ENCODE results near the gene BORCS5. TPM values are rescaled to one million over a fixed set of nuclear protein-coding genes. Genes with fewer than 3 reads are reported as not detected.

BORCS5 gene
- total RNA-seq, 2 donors from 2014 or later, result 15.2 to 26.1 TPM

DNA sequence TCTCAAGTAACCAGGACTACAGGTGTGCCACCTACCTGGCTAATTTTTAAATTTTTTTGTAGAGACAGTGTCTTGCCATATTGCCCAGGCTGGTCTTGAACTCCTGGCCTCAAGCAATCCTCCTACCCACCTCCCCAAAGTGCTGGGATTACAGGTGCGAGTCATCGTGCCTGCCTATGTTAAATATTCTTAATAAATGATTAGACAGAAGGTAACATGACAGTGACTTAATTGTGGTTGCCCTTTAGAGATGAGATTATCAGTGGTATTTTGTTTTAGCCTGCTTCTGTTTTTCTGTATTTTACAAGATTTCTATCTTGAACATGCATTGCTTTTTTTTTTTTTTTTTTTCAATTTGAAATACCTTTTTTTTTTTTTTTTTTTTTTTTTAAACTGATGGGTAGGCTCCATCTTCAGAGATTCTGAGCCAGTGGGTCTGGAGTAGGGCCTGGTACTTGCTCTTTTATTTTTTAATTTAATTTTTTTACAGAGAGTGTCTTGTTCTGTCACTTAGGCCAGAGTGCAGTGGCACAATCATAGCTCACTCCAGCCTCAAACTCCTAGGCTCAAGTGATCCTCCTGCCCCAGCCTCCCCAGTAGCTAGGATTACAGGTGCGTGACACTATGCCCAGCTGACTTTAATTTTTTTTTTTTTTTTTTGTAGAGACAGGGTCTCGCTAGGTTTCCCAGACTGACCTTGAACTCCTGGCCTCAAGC lies 88.4 kb downstream of the BORCS5 start:
- H3K4me1 ChIP-seq (ENCODE audit: control insufficient read depth, insufficient read depth, low read length), result no peaks in the 10 kb centered on the region
- no peaks in the 10 kb centered on the region for H3K9me3 ChIP-seq (ENCODE audit: control insufficient read depth, low read length)
- no peak overlapping the region for H3K4me3 Mint-ChIP-seq
- DNase-seq, result no peak
- no peak overlapping the region for H3K4me3 ChIP-seq (ENCODE audit: low read length)
- H3K9ac ChIP-seq (ENCODE audit: extremely low read depth, low read length, poor library complexity, severe bottlenecking), result no peak overlapping the region
- no peaks in the 10 kb centered on the region for H3K27me3 Mint-ChIP-seq (ENCODE audit: insufficient read depth)
- no peaks in the 10 kb centered on the region for H3K36me3 ChIP-seq (ENCODE audit: control insufficient read depth, insufficient read depth, low read length)
- H3K27ac Mint-ChIP-seq, result no peak overlapping the region
- no peak overlapping the region for H3K27ac ChIP-seq (ENCODE audit: low read depth, low read length)
- TF ChIP-seq, protein P1, sequence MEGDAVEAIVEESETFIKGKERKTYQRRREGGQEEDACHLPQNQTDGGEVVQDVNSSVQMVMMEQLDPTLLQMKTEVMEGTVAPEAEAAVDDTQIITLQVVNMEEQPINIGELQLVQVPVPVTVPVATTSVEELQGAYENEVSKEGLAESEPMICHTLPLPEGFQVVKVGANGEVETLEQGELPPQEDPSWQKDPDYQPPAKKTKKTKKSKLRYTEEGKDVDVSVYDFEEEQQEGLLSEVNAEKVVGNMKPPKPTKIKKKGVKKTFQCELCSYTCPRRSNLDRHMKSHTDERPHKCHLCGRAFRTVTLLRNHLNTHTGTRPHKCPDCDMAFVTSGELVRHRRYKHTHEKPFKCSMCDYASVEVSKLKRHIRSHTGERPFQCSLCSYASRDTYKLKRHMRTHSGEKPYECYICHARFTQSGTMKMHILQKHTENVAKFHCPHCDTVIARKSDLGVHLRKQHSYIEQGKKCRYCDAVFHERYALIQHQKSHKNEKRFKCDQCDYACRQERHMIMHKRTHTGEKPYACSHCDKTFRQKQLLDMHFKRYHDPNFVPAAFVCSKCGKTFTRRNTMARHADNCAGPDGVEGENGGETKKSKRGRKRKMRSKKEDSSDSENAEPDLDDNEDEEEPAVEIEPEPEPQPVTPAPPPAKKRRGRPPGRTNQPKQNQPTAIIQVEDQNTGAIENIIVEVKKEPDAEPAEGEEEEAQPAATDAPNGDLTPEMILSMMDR (conservative IDR thresholded peaks at IDR 0.05), result no peak
- H3K36me3 Mint-ChIP-seq (ENCODE audit: low read depth), result no peaks in the 10 kb centered on the region
- H3K27me3 ChIP-seq (ENCODE audit: control insufficient read depth, insufficient read depth, low read length, poor library complexity, severe bottlenecking), result no peaks in the 10 kb centered on the region
- H3K4me1 Mint-ChIP-seq, result peaks cover 7% of the 10 kb centered on the region
- 95 to 100% methylated on average over 1 to 4 of the region's 4 CpGs for WGBS, 2 experiments (ENCODE audit: insufficient coverage in 1 of 2, insufficient read length in 1 of 2)
- no peaks in the 10 kb centered on the region for H3K9me3 Mint-ChIP-seq

DNA sequence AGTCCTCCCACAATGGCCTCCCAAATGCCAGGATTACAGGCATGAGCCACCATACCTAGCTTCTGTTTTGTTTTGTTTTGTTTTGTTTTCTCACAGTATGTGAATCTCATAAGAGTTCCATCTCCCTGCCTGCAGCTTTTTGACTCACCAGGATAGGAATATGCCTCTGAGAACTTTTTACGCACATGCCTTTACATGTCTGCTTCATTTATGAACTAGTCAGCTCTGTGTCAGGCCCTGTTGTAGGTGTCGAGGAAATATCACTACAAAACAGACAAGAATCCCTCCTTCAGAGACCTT lies 89.0 kb downstream of the BORCS5 start:
- no peak overlapping the region for H3K4me3 ChIP-seq (ENCODE audit: low read length)
- H3K9me3 Mint-ChIP-seq, result no peaks in the 10 kb centered on the region
- no peaks in the 10 kb centered on the region for H3K4me1 ChIP-seq (ENCODE audit: control insufficient read depth, insufficient read depth, low read length)
- no peaks in the 10 kb centered on the region for H3K36me3 Mint-ChIP-seq (ENCODE audit: low read depth)
- TF ChIP-seq, protein P1 (conservative IDR thresholded peaks at IDR 0.05), result no peak
- no peak overlapping the region for H3K9ac ChIP-seq (ENCODE audit: extremely low read depth, low read length, poor library complexity, severe bottlenecking)
- H3K4me3 Mint-ChIP-seq, result no peak overlapping the region
- 97 to 100% methylated on average over 1 to 2 of the region's 2 CpGs for WGBS, 2 experiments (ENCODE audit: insufficient coverage in 1 of 2, insufficient read length in 1 of 2)
- DNase-seq, result no peak
- no peak overlapping the region for H3K27ac Mint-ChIP-seq
- H3K27me3 Mint-ChIP-seq (ENCODE audit: insufficient read depth), result no peaks in the 10 kb centered on the region
- H3K27me3 ChIP-seq (ENCODE audit: control insufficient read depth, insufficient read depth, low read length, poor library complexity, severe bottlenecking), result no peaks in the 10 kb centered on the region
- no peaks in the 10 kb centered on the region for H3K36me3 ChIP-seq (ENCODE audit: control insufficient read depth, insufficient read depth, low read length)
- H3K4me1 Mint-ChIP-seq, result peaks cover 7% of the 10 kb centered on the region
- no peaks in the 10 kb centered on the region for H3K9me3 ChIP-seq (ENCODE audit: control insufficient read depth, low read length)
- H3K27ac ChIP-seq (ENCODE audit: low read depth, low read length), result no peak overlapping the region

DNA sequence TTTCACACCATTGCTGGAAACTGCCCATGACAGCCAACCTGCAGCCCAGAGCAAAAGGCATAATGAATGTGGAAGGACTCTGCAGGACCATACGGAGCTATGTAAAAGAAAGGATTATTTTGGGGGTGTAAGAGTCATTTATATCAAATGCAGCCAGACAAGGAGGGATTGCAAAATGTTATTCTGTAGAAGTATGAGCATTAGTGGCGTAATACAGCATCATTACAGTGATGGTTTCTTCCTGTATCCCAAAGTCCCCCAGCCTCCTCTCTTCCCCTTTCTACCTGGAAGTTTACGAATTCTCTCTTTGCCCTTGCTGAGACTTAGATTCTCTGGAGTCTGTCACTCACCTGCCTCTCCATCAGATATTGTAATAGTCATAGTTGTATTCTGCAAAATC lies 89.9 kb downstream of the BORCS5 start:
- Histone ChIP-seq H3K4me1 (ENCODE audit: control insufficient read depth, insufficient read depth, low read length) (no peaks in the 10 kb centered on the region), H3K27ac (ENCODE audit: low read depth, low read length) (no peak overlapping the region), H3K4me3 (ENCODE audit: low read length) (no peak overlapping the region), H3K9ac (ENCODE audit: extremely low read depth, low read length, poor library complexity, severe bottlenecking) (no peak overlapping the region), H3K27me3 (ENCODE audit: control insufficient read depth, insufficient read depth, low read length, poor library complexity, severe bottlenecking) (no peaks in the 10 kb centered on the region), H3K36me3 (ENCODE audit: control insufficient read depth, insufficient read depth, low read length) (no peaks in the 10 kb centered on the region), H3K9me3 (ENCODE audit: control insufficient read depth, low read length) (no peaks in the 10 kb centered on the region)
- H3K4me1 Mint-ChIP-seq, result peaks cover 5% of the 10 kb centered on the region
- H3K4me3 Mint-ChIP-seq, result no peak overlapping the region
- H3K9me3 Mint-ChIP-seq, result peaks cover 2% of the 10 kb centered on the region
- TF ChIP-seq, protein P1 (conservative IDR thresholded peaks at IDR 0.05), result no peak
- H3K27me3 Mint-ChIP-seq (ENCODE audit: insufficient read depth), result no peaks in the 10 kb centered on the region
- peaks cover 3% of the 10 kb centered on the region for H3K36me3 Mint-ChIP-seq (ENCODE audit: low read depth)
- no peak for DNase-seq
- WGBS, 2 experiments (ENCODE audit: insufficient coverage in 1 of 2, insufficient read length in 1 of 2), result 80 to 86% methylated on average over 2 to 3 of the region's 3 CpGs
- no peak overlapping the region for H3K27ac Mint-ChIP-seq
